Tibial artery (tissue), 4 donors: Measurements from ENCODE around the gene GALNT1.

ENCODE experiments used
- DNase-seq, 2 donors: peaks; one replicate each; pipeline ENCODE4 v3.0.0-alpha.2; 2019
- H3K27ac ChIP-seq, 2 donors: fragments of 200-600 bp; sonication (generic) in 1 of 2; 1 replicate in 1 of 2; 2 replicates in 1 of 2; pipeline ENCODE4 v1.5.1; 2018 to 2019; ENCODE audit warnings: mild to moderate bottlenecking in 1 of 2
- H3K27me3 ChIP-seq, 2 donors: fragments of 200-600 bp; sonication (generic) in 1 of 2; one replicate each; pipeline versions ENCODE4 v1.5.1 to v1.6.0; 2016 to 2019
- H3K36me3 ChIP-seq, 3 donors: fragments of 200-600 bp; sonication (generic) in 2 of 3; one replicate each; pipeline ENCODE4 v1.5.1; 2016 to 2019; ENCODE audit warnings: mild to moderate bottlenecking in 2 of 3
- H3K4me1 ChIP-seq, 4 donors: fragments of 200-600 bp; sonication (generic) in 2 of 4; 1 replicate in 3 of 4; 2 replicates in 1 of 4; pipeline ENCODE4 v1.5.1; 2016 to 2019
- H3K4me3 ChIP-seq, 2 donors: fragments of 200-600 bp; sonication (generic) in 1 of 2; 1 replicate in 1 of 2; 2 replicates in 1 of 2; pipeline ENCODE4 v1.5.1; 2018 to 2019; ENCODE audit warnings: mild to moderate bottlenecking in 2 of 2
- H3K9me3 ChIP-seq, 3 donors: fragments of 200-600 bp; sonication (generic) in 1 of 3; one replicate each; pipeline ENCODE4 v1.5.1; 2016 to 2019
- intact Hi-C: fragments of 100-400 bp; cut with DNase I; formaldehyde crosslinking; loops from one replicate; pipeline ENCODE4 v1.15.0; 2023; ENCODE audit warnings: low total_unique reads
- TF ChIP-seq, protein P1 (sequence below), 2 experiments: fragments of 200-600 bp in 1 of 2; fragments of 450-650 bp in 1 of 2; IDR thresholded peaks; one replicate each; pipeline ENCODE4 v1.5.1; 2017 to 2019; ENCODE audit warnings: antibody characterized with exemption in 2 of 2, mild to moderate bottlenecking in 1 of 2, moderate library complexity in 1 of 2

The GALNT1 gene

DNA sequence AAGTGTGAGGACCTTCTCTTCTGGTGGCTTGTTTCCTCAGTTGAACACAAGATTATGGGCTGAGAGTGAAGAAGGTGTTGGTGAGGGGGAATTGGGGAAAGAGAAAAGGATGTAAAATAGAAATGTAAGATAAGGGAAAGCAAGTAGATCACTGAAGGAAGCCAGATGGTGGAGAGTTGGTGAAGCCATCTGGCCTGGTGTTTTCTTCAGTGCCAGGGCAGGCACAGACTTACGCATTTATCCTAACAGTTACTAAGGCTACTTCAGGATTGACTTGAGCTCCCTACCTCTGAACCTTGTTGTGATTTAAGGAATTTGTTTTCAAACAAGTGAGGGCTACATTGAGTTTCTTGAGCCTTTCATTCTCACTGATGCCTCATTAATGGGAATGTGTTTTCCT, 113.8 kb downstream of the GALNT1 start:
- intact Hi-C loops: no loop called here
- Histone ChIP-seq H3K9me3 (no peaks in the 10 kb centered on the region), H3K36me3 (peaks cover 0 to 24% (median 10%) of the 10 kb centered on the region in 3 donors), H3K27ac (no peak overlapping the region), H3K4me3 (no peak overlapping the region), H3K27me3 (no peaks in the 10 kb centered on the region), H3K4me1 (peaks cover 0 to 4% (median 0%) of the 10 kb centered on the region in 4 donors)
- DNase-seq: no peak
- TF ChIP-seq, protein P1, sequence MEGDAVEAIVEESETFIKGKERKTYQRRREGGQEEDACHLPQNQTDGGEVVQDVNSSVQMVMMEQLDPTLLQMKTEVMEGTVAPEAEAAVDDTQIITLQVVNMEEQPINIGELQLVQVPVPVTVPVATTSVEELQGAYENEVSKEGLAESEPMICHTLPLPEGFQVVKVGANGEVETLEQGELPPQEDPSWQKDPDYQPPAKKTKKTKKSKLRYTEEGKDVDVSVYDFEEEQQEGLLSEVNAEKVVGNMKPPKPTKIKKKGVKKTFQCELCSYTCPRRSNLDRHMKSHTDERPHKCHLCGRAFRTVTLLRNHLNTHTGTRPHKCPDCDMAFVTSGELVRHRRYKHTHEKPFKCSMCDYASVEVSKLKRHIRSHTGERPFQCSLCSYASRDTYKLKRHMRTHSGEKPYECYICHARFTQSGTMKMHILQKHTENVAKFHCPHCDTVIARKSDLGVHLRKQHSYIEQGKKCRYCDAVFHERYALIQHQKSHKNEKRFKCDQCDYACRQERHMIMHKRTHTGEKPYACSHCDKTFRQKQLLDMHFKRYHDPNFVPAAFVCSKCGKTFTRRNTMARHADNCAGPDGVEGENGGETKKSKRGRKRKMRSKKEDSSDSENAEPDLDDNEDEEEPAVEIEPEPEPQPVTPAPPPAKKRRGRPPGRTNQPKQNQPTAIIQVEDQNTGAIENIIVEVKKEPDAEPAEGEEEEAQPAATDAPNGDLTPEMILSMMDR (IDR thresholded peaks at IDR 0.05): no peak

DNA sequence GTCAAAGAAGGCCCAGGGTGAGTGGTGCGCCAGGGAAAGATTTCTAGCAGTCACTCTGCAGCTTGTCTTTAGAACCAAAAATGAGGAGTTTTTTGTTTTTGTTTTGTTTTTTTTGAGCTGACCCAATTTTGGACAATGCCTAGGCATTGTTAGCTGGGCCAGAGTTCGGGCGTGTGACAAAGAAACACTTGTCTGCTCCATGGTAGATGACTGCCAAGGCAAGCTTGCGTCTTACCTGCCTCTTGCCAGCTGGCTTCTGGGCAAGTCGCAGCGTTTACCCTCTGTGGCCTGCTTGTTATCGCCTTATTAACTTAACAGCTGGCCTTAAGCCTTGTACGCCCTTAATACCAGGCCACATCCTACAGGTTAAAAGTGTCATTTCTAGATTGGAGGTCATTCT, 114.3 kb downstream of the GALNT1 start:
- no peak overlapping the region for H3K4me3 ChIP-seq
- H3K27ac ChIP-seq: no peak overlapping the region
- DNase-seq: no peak
- H3K27me3 ChIP-seq: no peaks in the 10 kb centered on the region
- TF ChIP-seq, protein P1 (IDR thresholded peaks at IDR 0.05): no peak
- intact Hi-C loops: no loop called here
- H3K4me1 ChIP-seq: peaks cover 0 to 4% (median 0%) of the 10 kb centered on the region in 4 donors
- no peaks in the 10 kb centered on the region for H3K9me3 ChIP-seq
- peaks cover 0 to 24% (median 13%) of the 10 kb centered on the region in 3 donors for H3K36me3 ChIP-seq

DNA sequence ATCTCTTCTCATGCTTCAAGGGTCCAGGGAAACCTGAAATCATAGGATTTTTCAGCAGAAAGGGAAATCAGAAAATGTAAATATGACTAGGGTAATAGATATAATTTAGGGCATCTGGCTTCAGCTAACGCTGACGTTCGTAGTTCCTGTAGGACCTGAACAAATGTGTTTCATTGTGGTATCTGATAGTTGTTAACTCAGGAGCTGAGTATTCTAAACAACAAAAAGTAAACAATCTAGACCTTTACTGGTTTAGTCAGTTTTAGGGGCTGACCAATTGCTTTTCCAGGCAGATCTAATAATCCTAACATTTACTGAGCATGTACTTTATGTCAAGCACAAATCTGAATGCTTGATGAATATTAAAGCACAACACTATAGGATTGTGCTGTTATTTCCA, 114.8 kb downstream of the GALNT1 start:
- H3K36me3 ChIP-seq: peaks cover 0 to 20% (median 11%) of the 10 kb centered on the region in 3 donors
- peaks cover 0 to 4% (median 0%) of the 10 kb centered on the region in 4 donors for H3K4me1 ChIP-seq
- H3K4me3 ChIP-seq: no peak overlapping the region
- no peaks in the 10 kb centered on the region for H3K9me3 ChIP-seq
- TF ChIP-seq, protein P1 (IDR thresholded peaks at IDR 0.05): no peak
- H3K27ac ChIP-seq: no peak overlapping the region
- DNase-seq: no peak
- no peaks in the 10 kb centered on the region for H3K27me3 ChIP-seq
- intact Hi-C loops: no loop called here

DNA sequence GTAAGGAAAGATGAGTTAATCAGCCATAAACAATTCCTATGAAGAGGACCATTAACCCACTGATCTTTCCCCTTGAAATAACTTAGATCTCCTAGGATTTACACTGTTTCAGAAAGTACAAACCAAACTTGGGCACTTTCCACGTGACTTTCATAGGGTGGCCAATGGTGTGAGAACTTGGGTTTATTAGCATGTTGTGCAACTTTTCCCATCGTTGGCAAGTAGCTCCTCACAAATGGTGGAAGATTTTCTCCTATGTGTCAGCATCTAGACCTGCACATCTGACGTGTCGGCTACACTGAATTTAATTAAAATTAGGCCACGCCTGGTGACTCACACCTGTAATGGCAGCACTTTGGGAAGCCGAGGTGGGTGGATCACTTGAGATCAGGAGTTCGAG, 116.3 kb downstream of the GALNT1 start:
- peaks cover 0 to 4% (median 0%) of the 10 kb centered on the region in 4 donors for H3K4me1 ChIP-seq
- H3K4me3 ChIP-seq: no peak overlapping the region
- H3K27me3 ChIP-seq: no peaks in the 10 kb centered on the region
- peaks cover 0 to 12% (median 6%) of the 10 kb centered on the region in 3 donors for H3K36me3 ChIP-seq
- TF ChIP-seq, protein P1 (IDR thresholded peaks at IDR 0.05): no peak
- no peak for DNase-seq
- no peaks in the 10 kb centered on the region for H3K9me3 ChIP-seq
- no peak overlapping the region for H3K27ac ChIP-seq
- intact Hi-C loops: no loop called here

DNA sequence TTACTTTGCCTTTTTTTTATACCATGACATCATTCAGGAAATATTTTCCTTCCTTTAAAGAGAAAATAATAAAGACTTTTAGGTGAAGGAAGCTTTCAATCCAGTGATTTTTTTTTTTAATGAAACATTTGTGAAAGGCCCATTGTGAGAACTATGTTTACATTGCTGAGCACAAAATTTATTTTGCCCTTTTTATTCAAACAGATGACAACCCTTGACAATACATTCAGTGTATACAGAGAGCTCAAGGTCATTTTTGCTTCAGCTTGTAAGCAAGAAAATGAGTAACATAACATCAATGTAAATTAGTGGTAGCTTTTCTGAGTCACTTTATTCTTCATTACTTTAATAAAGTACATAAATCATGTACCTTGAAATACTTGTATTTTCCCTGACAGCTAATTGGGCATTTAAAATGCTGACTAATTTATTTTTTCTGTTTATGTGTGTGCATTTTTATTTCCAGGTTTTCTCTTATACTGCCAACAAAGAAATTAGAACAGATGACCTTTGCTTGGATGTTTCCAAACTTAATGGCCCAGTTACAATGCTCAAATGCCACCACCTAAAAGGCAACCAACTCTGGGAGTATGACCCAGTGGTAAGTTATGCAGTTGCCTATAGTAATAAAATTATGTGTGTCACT, 121.6 kb downstream of the GALNT1 start:
- DNase-seq: no peak
- Histone ChIP-seq H3K4me1 (no peaks in the 10 kb centered on the region), H3K27ac (no peak overlapping the region), H3K27me3 (no peaks in the 10 kb centered on the region), H3K9me3 (no peaks in the 10 kb centered on the region), H3K4me3 (no peak overlapping the region), H3K36me3 (peaks cover 6 to 12% (median 9%) of the 10 kb centered on the region in 3 donors)
- TF ChIP-seq, protein P1 (IDR thresholded peaks at IDR 0.05): no peak
- intact Hi-C loops: no loop called here
